ENCODE data around the gene ASCL1. TPM values are rescaled to one million over a fixed set of nuclear protein-coding genes. Genes with fewer than 3 reads are reported as not detected.
A peak's percentile ranks its signal among the peaks of the same experiment; 100 is the strongest.

Gene ASCL1
- polyA plus RNA-seq, 2 donors, result 0.02 TPM; not detected in 1

DNA sequence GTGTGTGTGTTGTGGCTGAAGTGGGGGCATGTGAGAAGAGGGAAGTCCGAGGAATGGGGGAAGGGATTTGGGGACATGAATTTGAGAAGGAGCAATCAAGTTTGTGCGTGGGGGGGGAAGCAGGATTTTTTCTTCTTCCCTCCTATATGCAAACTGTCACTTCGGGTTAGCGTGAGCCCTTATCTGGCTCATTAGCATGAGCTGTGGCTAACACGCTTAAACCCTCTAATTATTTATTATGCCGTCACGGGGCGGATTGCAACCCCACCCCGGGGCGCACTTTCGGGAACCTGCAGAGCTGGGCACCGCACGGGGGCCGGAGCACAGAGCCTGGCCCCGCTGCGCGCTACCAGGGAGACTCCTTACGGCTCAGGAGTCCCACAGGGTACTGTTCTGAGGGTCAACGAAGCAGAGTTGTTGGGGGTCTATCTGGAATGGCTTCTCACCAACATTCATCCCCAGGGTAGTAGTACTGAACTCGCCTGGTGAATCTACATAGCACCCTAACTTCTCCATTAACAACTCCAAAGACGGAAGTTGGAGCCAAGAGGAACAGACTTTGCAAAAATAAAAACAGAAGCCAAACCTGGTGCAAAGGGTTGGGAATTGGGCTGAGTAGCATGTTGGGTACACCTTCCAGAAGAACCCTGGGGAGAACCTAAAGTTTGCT, 6.4 kb upstream of the ASCL1 start:
- WGBS, 2 donors, result 10 to 13% methylated on average over 21 of the region's 21 CpGs
- Histone ChIP-seq H3K27me3 (ENCODE audit: control insufficient read depth in 1 of 2, insufficient read depth in 2 of 2, low read length in 2 of 2) (peaks cover 11 to 13% of the 10 kb centered on the region in 2 donors), H3K4me3 (ENCODE audit: low read depth in 1 of 2, low read length in 2 of 2) (no peak overlapping the region), H3K36me3 (ENCODE audit: control insufficient read depth in 2 of 2, insufficient read depth in 2 of 2, low read length in 1 of 2) (no peaks in the 10 kb centered on the region), H3K9me3 (ENCODE audit: control insufficient read depth in 2 of 2, insufficient read depth in 1 of 2, low read depth in 1 of 2, low read length in 1 of 2) (peaks cover 0 to 2% of the 10 kb centered on the region in 2 donors), H3K4me1 (ENCODE audit: control insufficient read depth in 2 of 2, insufficient read depth in 2 of 2, low read length in 1 of 2) (peaks cover 0 to under 1% of the 10 kb centered on the region in 2 donors), H3K27ac (ENCODE audit: low read depth in 2 of 2, low read length in 1 of 2) (no peak overlapping the region)

DNA sequence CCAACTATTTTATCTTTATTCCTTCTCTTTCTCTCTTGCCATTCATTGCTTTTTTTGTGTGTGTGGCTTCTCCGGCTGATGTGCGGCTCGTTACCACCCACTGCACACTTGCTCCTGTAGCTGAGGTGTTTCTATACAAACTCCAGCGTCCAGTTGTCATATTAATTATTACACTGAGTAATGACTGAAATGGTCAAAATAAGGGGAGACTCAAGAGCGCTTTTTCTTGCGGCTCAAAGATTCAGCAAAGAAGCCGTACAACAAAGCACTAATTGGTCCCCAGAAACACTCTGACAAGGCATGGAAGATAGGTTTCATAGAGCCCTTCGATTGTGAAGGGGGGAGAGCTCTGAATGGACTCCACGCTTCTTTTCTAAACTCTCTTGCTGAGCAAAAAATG, 5.6 kb upstream of the ASCL1 start:
- H3K27ac ChIP-seq (ENCODE audit: low read depth in 2 of 2, low read length in 1 of 2), result no peak overlapping the region
- WGBS, 2 donors, result 43 to 45% methylated on average over 9 of the region's 9 CpGs
- H3K27me3 ChIP-seq (ENCODE audit: control insufficient read depth in 1 of 2, insufficient read depth in 2 of 2, low read length in 2 of 2), result peaks cover 15% of the 10 kb centered on the region in 2 donors

DNA sequence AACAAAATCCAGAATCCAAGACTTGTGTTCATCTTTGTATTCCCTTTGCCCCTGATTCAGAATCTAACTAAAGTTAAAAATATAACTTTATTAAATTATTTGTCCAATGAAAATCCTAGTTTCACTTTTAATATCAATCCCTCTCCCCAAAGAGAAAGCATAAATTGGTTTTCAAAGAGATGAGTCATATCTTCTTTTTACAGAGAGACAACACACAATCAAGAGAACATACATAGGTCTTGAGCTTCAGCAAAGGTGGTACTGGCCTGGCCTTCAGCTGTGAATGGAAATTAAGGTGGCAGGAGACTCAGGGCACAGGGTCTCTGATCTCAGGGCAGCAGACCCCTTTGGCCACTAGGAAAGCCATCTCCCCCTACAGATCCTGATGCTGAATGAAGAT, 4.3 kb upstream of the ASCL1 start:
- Histone ChIP-seq H3K4me1 (ENCODE audit: control insufficient read depth in 2 of 2, insufficient read depth in 2 of 2, low read length in 1 of 2) (peaks cover 4 to 5% of the 10 kb centered on the region in 2 donors), H3K27me3 (ENCODE audit: control insufficient read depth in 1 of 2, insufficient read depth in 2 of 2, low read length in 2 of 2) (peaks cover 17 to 20% of the 10 kb centered on the region in 2 donors), H3K4me3 (ENCODE audit: low read depth in 1 of 2, low read length in 2 of 2) (no peak overlapping the region), H3K9me3 (ENCODE audit: control insufficient read depth in 2 of 2, insufficient read depth in 1 of 2, low read depth in 1 of 2, low read length in 1 of 2) (no peaks in the 10 kb centered on the region), H3K36me3 (ENCODE audit: control insufficient read depth in 2 of 2, insufficient read depth in 2 of 2, low read length in 1 of 2) (no peaks in the 10 kb centered on the region), H3K27ac (ENCODE audit: low read depth in 2 of 2, low read length in 1 of 2) (no peak overlapping the region)

More for the DNA sequence above, 5.6 kb upstream of the ASCL1 start:
- H3K9me3 ChIP-seq (ENCODE audit: control insufficient read depth in 2 of 2, insufficient read depth in 1 of 2, low read depth in 1 of 2, low read length in 1 of 2), result no peaks in the 10 kb centered on the region
- H3K4me1 ChIP-seq (ENCODE audit: control insufficient read depth in 2 of 2, insufficient read depth in 2 of 2, low read length in 1 of 2), result peaks cover 0 to 2% of the 10 kb centered on the region in 2 donors
- no peak overlapping the region for H3K4me3 ChIP-seq (ENCODE audit: low read depth in 1 of 2, low read length in 2 of 2)
- H3K36me3 ChIP-seq (ENCODE audit: control insufficient read depth in 2 of 2, insufficient read depth in 2 of 2, low read length in 1 of 2), result no peaks in the 10 kb centered on the region

DNA sequence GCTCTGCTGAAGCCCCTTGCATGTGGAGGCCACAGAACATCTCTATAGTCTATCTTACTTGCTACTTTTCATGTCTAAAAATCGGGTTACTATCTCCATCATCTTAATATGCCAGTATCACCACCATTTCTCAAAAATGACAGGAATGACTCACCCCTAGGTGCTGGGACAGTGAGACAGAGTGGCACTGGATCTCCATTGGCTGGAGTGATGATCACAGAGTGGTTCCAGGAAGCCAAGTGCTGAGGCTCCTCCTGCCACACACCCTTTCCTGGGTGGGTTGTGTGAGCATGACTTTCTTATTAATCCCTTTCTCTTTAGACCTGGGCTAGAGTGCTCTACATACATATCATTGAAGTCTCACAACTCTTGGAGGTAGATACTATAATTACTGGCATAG, 3.3 kb upstream of the ASCL1 start:
- H3K9me3 ChIP-seq (ENCODE audit: control insufficient read depth in 2 of 2, insufficient read depth in 1 of 2, low read depth in 1 of 2, low read length in 1 of 2), result no peaks in the 10 kb centered on the region
- no peaks in the 10 kb centered on the region for H3K36me3 ChIP-seq (ENCODE audit: control insufficient read depth in 2 of 2, insufficient read depth in 2 of 2, low read length in 1 of 2)
- no peak overlapping the region for H3K27ac ChIP-seq (ENCODE audit: low read depth in 2 of 2, low read length in 1 of 2)
- H3K4me1 ChIP-seq (ENCODE audit: control insufficient read depth in 2 of 2, insufficient read depth in 2 of 2, low read length in 1 of 2), result peaks cover 7 to 9% of the 10 kb centered on the region in 2 donors
- H3K27me3 ChIP-seq (ENCODE audit: control insufficient read depth in 1 of 2, insufficient read depth in 2 of 2, low read length in 2 of 2), result peaks cover 25% of the 10 kb centered on the region in 2 donors
- 33 to 35% methylated on average over 1 of the region's 1 CpG for WGBS, 2 donors
- no peak overlapping the region for H3K4me3 ChIP-seq (ENCODE audit: low read depth in 1 of 2, low read length in 2 of 2)

DNA sequence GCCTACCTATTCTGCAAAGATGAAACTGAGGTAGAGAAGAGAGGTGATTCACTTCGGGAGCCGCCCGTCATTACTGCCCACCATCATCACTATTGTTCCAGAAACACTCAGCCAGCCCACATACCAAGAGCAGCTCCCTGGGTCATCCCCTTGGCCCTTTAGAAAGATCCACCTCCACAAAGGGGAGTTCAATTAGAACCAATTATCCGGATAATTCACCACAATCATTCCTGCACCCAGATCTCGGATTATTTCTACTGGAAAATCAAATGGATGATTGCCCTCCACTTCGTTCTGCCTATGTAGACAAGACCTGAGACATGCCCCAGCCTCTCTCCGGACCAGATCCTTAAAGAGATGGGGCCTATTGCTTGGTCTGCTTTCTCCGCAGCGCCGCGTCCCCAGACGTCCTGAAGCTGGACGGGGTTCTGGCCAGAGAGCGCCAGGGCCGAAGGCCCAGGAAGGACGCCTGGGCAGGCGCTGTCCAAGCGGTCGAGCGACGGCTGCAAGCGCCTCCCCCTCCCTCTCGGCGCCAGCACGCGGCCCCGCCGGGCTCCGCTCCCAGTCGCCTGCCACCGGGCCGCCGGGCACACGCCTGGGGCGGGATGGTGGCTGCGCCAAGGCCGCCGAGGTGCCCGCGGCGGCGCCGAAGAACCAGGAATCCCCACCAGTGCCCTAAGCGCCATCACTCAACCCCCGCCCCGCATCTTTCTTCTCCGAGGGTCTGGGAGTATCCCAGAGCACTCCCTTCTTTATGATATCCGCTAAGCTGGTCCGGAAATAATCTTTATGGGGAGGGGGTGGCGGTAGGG, 1.3 kb upstream of the ASCL1 start:
- peaks cover 25 to 28% of the 10 kb centered on the region in 2 donors for H3K27me3 ChIP-seq (ENCODE audit: control insufficient read depth in 1 of 2, insufficient read depth in 2 of 2, low read length in 2 of 2)
- H3K4me1 ChIP-seq (ENCODE audit: control insufficient read depth in 2 of 2, insufficient read depth in 2 of 2, low read length in 1 of 2), result peaks cover 7 to 9% of the 10 kb centered on the region in 2 donors
- no peaks in the 10 kb centered on the region for H3K9me3 ChIP-seq (ENCODE audit: control insufficient read depth in 2 of 2, insufficient read depth in 1 of 2, low read depth in 1 of 2, low read length in 1 of 2)
- no peaks in the 10 kb centered on the region for H3K36me3 ChIP-seq (ENCODE audit: control insufficient read depth in 2 of 2, insufficient read depth in 2 of 2, low read length in 1 of 2)
- H3K4me3 ChIP-seq (ENCODE audit: low read depth in 1 of 2, low read length in 2 of 2), result no peak overlapping the region
- WGBS, 2 donors, result 4 to 12% methylated on average over 50 of the region's 50 CpGs
- H3K27ac ChIP-seq (ENCODE audit: low read depth in 2 of 2, low read length in 1 of 2), result no peak overlapping the region

DNA sequence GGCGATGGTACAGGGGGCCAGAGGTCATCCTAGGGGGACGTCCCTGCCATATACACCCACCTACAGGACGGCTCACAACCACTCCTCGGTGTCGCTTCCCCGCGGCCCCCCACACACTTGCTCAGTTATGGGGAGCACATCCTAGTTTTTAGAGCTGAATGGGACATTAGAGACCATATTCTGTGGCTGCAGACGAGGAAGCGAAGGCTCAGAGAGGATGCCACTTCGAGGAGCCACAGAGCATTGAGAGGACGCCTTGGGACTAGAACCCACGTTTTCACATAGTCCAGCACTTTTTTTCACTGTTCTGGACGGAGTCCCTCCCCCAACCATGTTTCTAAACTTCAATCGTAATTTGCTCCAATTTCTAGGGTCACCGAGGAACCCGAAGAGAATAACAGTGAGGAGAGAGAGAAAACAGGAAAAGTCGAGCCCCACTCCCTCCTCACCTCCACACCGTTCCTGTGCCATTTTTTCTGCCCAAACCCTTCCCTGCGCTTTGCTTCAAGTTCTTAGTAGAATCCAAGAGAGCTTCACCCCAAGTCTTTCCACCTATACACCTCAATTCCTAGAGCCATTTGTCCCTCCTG, 641 bp upstream of the ASCL1 start:
- WGBS, 2 donors, result 6% methylated on average over 19 of the region's 19 CpGs
- H3K36me3 ChIP-seq (ENCODE audit: control insufficient read depth in 2 of 2, insufficient read depth in 2 of 2, low read length in 1 of 2), result no peaks in the 10 kb centered on the region
- no peak overlapping the region for H3K27ac ChIP-seq (ENCODE audit: low read depth in 2 of 2, low read length in 1 of 2)
- peaks cover 7 to 9% of the 10 kb centered on the region in 2 donors for H3K4me1 ChIP-seq (ENCODE audit: control insufficient read depth in 2 of 2, insufficient read depth in 2 of 2, low read length in 1 of 2)
- no peak overlapping the region for H3K4me3 ChIP-seq (ENCODE audit: low read depth in 1 of 2, low read length in 2 of 2)
- H3K27me3 ChIP-seq (ENCODE audit: control insufficient read depth in 1 of 2, insufficient read depth in 2 of 2, low read length in 2 of 2), result peaks cover 27 to 30% of the 10 kb centered on the region in 2 donors
- H3K9me3 ChIP-seq (ENCODE audit: control insufficient read depth in 2 of 2, insufficient read depth in 1 of 2, low read depth in 1 of 2, low read length in 1 of 2), result no peaks in the 10 kb centered on the region

GRCh38 chr12:102958073-102958829, 777 bp downstream of the ASCL1 start:
- peaks cover 7 to 9% of the 10 kb centered on the region in 2 donors for H3K4me1 ChIP-seq (ENCODE audit: control insufficient read depth in 2 of 2, insufficient read depth in 2 of 2, low read length in 1 of 2)
- 1 to 2% methylated on average over 80 to 83 of the region's 83 CpGs for WGBS, 2 donors

DNA sequence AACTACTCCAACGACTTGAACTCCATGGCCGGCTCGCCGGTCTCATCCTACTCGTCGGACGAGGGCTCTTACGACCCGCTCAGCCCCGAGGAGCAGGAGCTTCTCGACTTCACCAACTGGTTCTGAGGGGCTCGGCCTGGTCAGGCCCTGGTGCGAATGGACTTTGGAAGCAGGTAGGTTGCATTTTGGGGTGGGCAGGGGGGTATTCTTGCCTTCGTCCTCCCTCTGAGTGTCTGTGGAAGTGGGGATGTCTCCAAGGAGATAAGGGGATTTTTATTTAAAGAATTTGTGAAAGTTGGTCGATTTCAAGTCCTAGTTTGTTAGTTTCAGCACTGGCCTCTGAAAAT, 1.3 kb downstream of the ASCL1 start:
- no peaks in the 10 kb centered on the region for H3K36me3 ChIP-seq (ENCODE audit: control insufficient read depth in 2 of 2, insufficient read depth in 2 of 2, low read length in 1 of 2)
- H3K9me3 ChIP-seq (ENCODE audit: control insufficient read depth in 2 of 2, insufficient read depth in 1 of 2, low read depth in 1 of 2, low read length in 1 of 2), result peaks cover 3 to 4% of the 10 kb centered on the region in 2 donors
- peaks cover 7 to 9% of the 10 kb centered on the region in 2 donors for H3K4me1 ChIP-seq (ENCODE audit: control insufficient read depth in 2 of 2, insufficient read depth in 2 of 2, low read length in 1 of 2)
- H3K27me3 ChIP-seq (ENCODE audit: control insufficient read depth in 1 of 2, insufficient read depth in 2 of 2, low read length in 2 of 2), result peaks cover 29 to 38% of the 10 kb centered on the region in 2 donors
- no peak overlapping the region for H3K27ac ChIP-seq (ENCODE audit: low read depth in 2 of 2, low read length in 1 of 2)
- WGBS, 2 donors, result 6 to 10% methylated on average over 15 of the region's 15 CpGs
- H3K4me3 ChIP-seq (ENCODE audit: low read depth in 1 of 2, low read length in 2 of 2), result peak overlapping the region in 1 of 2 donors; percentile 37

More at GRCh38 chr12:102958073-102958829, 777 bp downstream of the ASCL1 start:
- Histone ChIP-seq H3K27ac (ENCODE audit: low read depth in 2 of 2, low read length in 1 of 2) (no peak overlapping the region), H3K27me3 (ENCODE audit: control insufficient read depth in 1 of 2, insufficient read depth in 2 of 2, low read length in 2 of 2) (peaks cover 24 to 35% of the 10 kb centered on the region in 2 donors), H3K4me3 (ENCODE audit: low read depth in 1 of 2, low read length in 2 of 2) (peak overlapping the region in 1 of 2 donors; percentile 37), H3K36me3 (ENCODE audit: control insufficient read depth in 2 of 2, insufficient read depth in 2 of 2, low read length in 1 of 2) (no peaks in the 10 kb centered on the region), H3K9me3 (ENCODE audit: control insufficient read depth in 2 of 2, insufficient read depth in 1 of 2, low read depth in 1 of 2, low read length in 1 of 2) (no peaks in the 10 kb centered on the region)

- WGBS, 2 donors, result 15 to 26% methylated on average over 14 of the region's 14 CpGs
- H3K27ac ChIP-seq (ENCODE audit: low read depth in 2 of 2, low read length in 1 of 2), result no peak overlapping the region
Observed at GRCh38 chr12:102959391-102959790, 1.9 kb downstream of the ASCL1 start.

More at GRCh38 chr12:102959391-102959790, 1.9 kb downstream of the ASCL1 start:
- H3K9me3 ChIP-seq (ENCODE audit: control insufficient read depth in 2 of 2, insufficient read depth in 1 of 2, low read depth in 1 of 2, low read length in 1 of 2), result peaks cover 4% of the 10 kb centered on the region in 2 donors
- H3K36me3 ChIP-seq (ENCODE audit: control insufficient read depth in 2 of 2, insufficient read depth in 2 of 2, low read length in 1 of 2), result no peaks in the 10 kb centered on the region
- peaks cover 31 to 42% of the 10 kb centered on the region in 2 donors for H3K27me3 ChIP-seq (ENCODE audit: control insufficient read depth in 1 of 2, insufficient read depth in 2 of 2, low read length in 2 of 2)
- no peak overlapping the region for H3K4me3 ChIP-seq (ENCODE audit: low read depth in 1 of 2, low read length in 2 of 2)
- peaks cover 7 to 9% of the 10 kb centered on the region in 2 donors for H3K4me1 ChIP-seq (ENCODE audit: control insufficient read depth in 2 of 2, insufficient read depth in 2 of 2, low read length in 1 of 2)

All from esophagus (tissue), 2 donors.